ENCODE measurements around the gene ARHGAP10.

Gene ARHGAP10

GRCh38 chr4:147948336-147948735 lies 216.4 kb downstream of the ARHGAP10 start:
- no peak for DNase-seq (ENCODE audit: low read depth, low spot score)

DNA sequence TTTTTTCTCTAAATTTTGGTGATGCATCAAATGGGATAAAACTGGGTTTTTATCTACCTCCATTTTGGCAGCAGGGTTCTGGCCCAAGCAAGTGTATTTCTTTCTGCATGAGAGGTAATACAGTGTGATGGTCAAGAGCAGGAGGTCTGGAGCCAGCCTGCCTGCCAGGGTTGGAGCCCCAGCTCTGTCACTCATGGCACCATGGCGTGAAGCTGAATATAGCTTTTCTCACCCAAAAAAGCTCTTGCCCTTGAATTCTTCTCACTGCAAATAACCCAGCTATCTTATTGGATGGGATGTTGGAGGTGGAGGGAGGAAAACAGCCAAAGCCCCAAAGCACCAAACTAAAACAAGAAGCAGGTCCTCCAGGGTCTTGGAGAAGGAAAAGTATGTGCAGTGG lies 218.4 kb downstream of the ARHGAP10 start:
- no peak for DNase-seq (ENCODE audit: low read depth, low spot score)

DNA sequence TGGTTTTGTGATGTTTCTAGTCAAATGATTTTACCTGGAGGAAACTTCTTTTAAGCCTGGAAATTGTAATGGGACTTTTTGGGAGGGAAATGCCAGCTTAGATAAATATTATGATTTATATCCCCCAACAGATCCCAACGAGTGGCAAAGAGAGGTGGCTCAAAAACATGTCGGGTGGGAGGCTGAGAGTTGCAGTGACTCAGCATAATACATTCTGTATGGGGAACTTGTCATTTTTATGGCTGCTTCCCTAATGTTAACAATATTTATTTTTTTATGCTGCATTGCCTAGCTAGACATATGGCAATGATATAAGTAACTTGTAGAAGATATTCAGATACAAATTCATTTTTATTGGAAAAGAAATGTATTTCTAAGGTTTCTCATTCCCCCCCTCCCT lies 219.0 kb downstream of the ARHGAP10 start:
- no peak for DNase-seq (ENCODE audit: low read depth, low spot score)

DNA sequence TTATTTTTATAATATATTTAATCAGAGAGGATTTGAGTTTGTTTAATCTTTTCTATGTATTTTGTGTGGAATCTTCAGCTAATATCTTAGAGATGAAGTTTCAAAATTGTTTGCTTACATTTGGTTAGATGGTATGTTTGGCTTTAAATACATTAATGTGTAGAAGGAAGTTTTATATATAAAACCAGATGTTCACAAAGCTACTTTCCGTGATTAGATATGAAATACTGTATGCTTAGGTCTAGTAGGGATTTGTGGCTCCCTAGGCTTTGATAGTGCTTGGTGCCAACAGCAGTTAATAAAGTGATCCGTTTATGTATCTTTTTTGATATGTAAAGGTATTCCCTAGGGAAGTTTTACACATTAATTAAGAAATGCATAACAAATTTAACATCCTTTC lies 223.0 kb downstream of the ARHGAP10 start:
- DNase-seq (ENCODE audit: low read depth, low spot score) = no peak

DNA sequence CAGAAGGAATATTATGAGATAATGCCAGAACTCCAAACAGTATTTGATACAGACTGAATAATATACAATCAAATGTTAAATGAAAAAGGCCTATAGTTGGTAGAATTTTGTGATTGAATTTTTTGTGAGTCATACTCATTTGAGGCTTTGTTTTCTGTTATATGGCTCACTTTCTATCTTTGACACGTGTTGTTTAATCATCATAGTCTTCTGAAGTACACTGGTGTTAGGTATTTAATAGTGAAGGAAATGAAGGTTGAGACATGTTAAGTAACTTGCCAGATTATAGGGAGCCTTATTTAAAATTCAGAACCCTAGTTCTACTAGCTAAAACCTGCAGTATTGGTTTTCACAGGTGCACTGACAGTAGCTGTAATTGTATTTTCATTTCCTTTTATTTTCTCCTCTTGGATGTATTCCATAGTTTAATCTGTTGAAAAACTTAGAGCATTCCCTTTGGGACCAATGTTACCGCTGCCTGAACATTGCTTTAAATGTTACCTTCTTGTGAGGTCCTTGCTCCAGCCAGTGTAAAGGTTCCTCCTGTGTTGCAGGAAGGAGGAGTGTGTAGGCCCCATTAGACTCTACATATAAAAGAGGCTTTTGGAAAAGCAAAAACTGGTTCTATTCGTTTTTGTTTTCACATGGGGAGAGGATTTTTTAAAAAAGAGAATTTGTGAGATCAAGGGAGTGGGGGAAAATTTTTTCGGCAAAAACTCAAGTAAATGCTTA lies 224.1 kb downstream of the ARHGAP10 start:
- DNase-seq (ENCODE audit: low read depth, low spot score) = no peak

DNA sequence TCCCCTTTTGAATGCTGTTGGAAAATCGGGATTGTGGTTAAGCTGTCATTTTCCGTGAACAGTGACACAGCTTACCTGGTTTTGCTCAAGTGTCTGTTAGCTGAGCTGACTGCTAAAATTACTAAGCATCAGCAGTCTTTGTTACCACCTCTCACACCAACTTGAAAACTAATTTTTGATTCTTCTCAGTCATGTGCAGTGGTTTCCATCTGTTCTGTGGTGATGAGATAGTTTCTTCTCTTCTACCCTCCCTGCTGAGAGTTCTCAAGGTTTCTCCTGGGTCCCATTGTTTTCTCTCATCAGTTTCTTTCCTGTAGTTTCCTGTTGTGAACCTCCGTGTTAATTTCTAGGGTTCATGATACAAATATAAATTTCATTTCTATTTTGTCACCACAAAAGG lies 225.6 kb downstream of the ARHGAP10 start:
- DNase-seq (ENCODE audit: low read depth, low spot score) = no peak

GRCh38 chr4:147958057-147958456 lies 226.2 kb downstream of the ARHGAP10 start:
- no peak for DNase-seq (ENCODE audit: low read depth, low spot score)

DNA sequence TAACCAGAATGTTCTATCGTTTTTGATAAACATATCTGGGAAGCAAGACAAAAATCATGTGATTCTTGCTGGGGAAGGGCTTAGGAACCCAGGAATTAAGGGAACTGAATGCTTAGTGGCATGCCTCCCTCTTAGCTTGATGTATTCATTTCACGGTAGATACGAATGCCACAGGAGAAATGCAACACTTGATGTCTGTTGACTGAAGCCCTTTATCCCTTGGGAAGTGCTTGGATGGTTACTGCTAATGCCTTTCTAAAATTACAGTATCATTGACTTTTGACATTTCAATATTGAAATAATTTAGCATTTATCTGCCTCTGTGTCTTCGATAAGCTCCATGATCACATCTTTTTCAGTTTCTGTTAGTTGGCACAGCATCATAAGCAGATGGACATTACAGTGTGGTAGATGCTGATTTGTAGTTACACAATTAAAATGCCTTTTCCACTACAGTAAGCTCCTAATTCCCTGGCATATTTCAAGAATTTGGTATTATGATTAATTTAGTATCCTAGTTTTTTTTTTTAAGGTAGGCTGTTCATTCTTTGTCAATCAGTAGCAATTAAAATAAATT lies 226.7 kb downstream of the ARHGAP10 start:
- no peak for DNase-seq (ENCODE audit: low read depth, low spot score)

DNA sequence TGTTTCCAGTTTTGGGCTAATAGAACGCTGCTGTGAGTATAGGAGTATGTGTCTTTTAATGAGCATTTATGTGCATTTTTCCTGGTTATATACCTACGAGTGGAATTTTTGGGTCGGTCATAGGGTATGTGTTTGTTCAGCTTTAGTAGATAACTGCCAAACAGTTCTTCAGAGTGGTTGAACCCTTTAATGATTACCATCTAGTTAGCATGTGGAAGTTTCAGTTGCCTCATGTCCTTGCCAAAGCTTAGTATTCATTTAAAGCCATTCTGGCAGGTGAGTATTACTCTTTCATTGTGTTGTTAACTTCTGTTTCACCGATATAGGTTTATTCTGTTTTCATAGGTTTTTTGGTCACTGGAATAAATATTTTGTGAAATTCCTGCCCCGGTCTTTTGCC lies 229.1 kb downstream of the ARHGAP10 start:
- no peak for DNase-seq (ENCODE audit: low read depth, low spot score)

- no peak for DNase-seq (ENCODE audit: low read depth, low spot score)
Observed at GRCh38 chr4:147963839-147964238, 232.0 kb downstream of the ARHGAP10 start.

DNA sequence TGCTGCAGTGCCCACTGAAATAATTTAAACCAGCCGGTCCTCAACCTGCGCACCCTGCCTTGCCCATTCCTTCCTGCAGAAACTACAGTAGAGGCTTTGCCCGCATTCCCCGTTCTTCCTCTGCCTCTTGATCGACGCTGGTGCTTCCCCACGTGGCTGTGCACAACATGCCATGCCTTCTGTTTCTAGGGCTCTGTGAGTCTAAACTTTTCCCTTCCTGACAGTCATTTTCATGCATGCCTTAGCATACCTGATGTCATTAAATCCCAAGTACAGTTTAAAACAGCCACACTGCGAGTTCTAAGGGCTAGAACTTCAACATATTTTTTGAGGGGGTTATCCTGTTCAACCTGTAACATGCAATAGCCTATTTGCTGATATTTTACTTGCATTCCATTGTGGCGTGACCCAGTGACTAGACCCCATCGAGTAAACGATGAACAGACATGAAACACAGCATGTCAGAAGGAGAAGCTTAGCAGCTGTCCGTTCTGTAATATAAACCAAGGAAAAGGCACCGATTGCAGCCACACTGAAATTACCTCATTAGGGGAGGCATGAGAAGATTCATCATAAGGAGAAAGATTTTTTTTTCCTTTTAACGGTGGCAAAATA lies 232.5 kb downstream of the ARHGAP10 start:
- no peak for DNase-seq (ENCODE audit: low read depth, low spot score)

- no peak for DNase-seq (ENCODE audit: low read depth, low spot score)
Observed at GRCh38 chr4:147965056-147965455, 233.2 kb downstream of the ARHGAP10 start.

GRCh38 chr4:147965873-147966272 lies 234.0 kb downstream of the ARHGAP10 start:
- DNase-seq (ENCODE audit: low read depth, low spot score) = no peak

DNA sequence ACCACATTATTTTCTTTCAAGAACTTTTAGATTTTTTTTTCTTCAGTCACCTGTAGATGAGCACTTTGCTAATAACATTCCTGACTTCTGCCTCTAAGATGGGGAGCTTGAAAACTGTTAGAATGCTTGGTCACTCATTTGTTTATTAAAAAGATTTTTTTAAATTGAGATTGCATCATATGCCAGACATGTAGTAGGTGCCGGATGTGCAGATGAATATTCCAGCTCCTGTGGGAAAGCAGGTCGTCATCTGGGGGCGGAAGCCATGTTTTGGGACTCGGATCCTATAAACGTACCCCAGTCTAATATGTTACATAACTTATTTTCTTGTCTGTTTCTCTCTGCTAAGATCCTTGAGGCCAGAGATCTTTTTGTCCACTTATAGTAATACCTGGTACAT lies 236.8 kb downstream of the ARHGAP10 start:
- no peak for DNase-seq (ENCODE audit: low read depth, low spot score)

DNA sequence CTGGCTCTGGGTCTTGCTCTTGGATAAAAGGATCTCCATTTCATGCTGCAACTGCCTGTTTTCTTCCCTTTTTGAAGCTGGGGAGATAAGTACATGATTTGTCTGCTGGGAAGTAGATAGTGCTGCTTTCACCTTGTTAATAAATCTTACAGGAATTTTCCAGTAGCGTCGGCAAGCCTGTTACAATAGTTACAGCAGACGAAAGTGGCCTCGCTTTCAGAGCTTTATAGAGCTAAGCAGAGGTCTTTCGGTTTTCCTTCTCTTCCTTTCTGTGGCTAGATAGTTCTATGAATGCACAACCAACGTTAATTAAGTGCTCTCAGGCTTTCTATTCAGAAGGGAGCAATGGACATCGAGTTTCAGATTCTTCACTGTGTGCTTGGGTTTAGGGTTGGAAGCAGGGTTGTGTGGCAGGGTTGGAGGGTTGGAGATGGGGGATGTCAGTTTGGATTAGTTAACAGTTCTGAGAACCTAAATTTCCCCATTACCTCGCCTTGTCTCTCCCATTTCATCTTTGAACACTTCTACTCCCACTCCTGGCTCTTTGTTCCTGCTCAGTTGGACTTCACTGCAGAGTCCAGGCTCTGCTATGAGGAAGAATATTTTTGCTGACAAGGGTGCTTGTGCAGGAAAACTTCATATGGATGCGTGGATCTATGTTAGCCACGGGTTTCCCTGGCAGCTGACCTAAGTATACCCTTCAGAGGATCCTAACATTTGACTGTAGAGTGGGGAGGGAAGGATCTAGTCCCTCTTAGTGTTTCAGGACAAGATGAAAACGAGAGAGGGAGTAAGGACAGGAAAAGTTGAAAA lies 237.9 kb downstream of the ARHGAP10 start:
- DNase-seq (ENCODE audit: low read depth, low spot score) = no peak

GRCh38 chr4:147971116-147971515 lies 239.2 kb downstream of the ARHGAP10 start:
- DNase-seq (ENCODE audit: low read depth, low spot score) = no peak

- no peak for DNase-seq (ENCODE audit: low read depth, low spot score)
Observed at GRCh38 chr4:147975325-147975724, 243.4 kb downstream of the ARHGAP10 start.

- no peak for DNase-seq (ENCODE audit: low read depth, low spot score)
Observed at GRCh38 chr4:147975933-147976928, 244.3 kb downstream of the ARHGAP10 start.

GRCh38 chr4:147980586-147980985 lies 248.7 kb downstream of the ARHGAP10 start:
- no peak for DNase-seq (ENCODE audit: low read depth, low spot score)

DNA sequence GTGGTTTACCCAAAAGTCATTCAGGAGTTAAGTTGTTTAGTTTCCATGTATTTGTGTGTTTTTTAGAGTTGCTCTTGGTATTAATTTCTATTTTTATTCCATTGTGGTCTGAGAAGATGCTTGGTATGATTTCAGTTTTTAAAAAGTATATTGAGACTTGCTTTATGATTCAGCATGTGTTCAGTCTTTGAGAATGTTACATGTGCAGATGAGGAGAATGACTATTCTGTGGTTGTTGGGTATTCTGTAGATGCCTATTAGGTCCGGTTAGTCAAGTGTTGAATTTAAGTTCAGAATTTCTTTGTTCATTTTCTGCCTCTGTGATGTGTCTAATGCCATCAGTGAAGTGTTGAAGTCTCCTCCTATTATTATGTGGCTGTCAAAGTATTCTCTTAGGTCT lies 249.4 kb downstream of the ARHGAP10 start:
- DNase-seq (ENCODE audit: low read depth, low spot score) = no peak
